Spleen (tissue), 11 donors: ENCODE results near the gene SLC26A6. TPM values are rescaled to one million over a fixed set of nuclear protein-coding genes. Genes with fewer than 3 reads are reported as not detected.

Source experiments
- DNase-seq: peaks from one replicate; pipeline ENCODE4 v3.0.0-alpha.2; 2020
- H3K27ac ChIP-seq, 8 donors: fragments of 200-600 bp; sonication (generic) in 7 of 8; 1 replicate in 4 of 8; 2 replicates in 4 of 8; pipeline versions ENCODE4 v1.5.0 to v1.8.0; 2016 to 2021; ENCODE audit warnings: inconsistent platforms in 4 of 8, mild to moderate bottlenecking in 4 of 8, moderate library complexity in 1 of 8
- H3K27me3 ChIP-seq, 7 donors: fragments of 200-600 bp; sonication (generic) in 6 of 7; replicated peaks in 1 of 7; 1 replicate in 4 of 7; 2 replicates in 3 of 7; pipeline versions ENCODE4 v1.5.0 to v1.8.0; 2016 to 2021; ENCODE audit warnings: inconsistent platforms in 3 of 7, mild to moderate bottlenecking in 1 of 7
- H3K36me3 ChIP-seq, 6 donors: fragments of 200-600 bp; sonication (generic) in 5 of 6; 1 replicate in 4 of 6; 2 replicates in 2 of 6; pipeline versions ENCODE4 v1.5.0 to v1.8.0; 2016 to 2021; ENCODE audit warnings: inconsistent platforms in 2 of 6
- H3K4me1 ChIP-seq, 6 donors: fragments of 200-600 bp; sonication (generic) in 5 of 6; 1 replicate in 3 of 6; 2 replicates in 3 of 6; pipeline versions ENCODE4 v1.5.0 to v1.8.0; 2016 to 2021; ENCODE audit warnings: inconsistent platforms in 3 of 6
- H3K4me3 ChIP-seq, 8 donors: fragments of 200-600 bp; sonication (generic) in 7 of 8; 1 replicate in 4 of 8; 2 replicates in 4 of 8; pipeline versions ENCODE4 v1.5.0 to v1.8.0; 2016 to 2021; ENCODE audit warnings: inconsistent platforms in 4 of 8, mild to moderate bottlenecking in 4 of 8, moderate library complexity in 2 of 8
- H3K9me3 ChIP-seq, 8 donors: fragments of 200-600 bp; sonication (generic) in 7 of 8; 1 replicate in 4 of 8; 2 replicates in 4 of 8; pipeline versions ENCODE4 v1.5.0 to v1.8.0; 2016 to 2021; ENCODE audit warnings: inconsistent platforms in 4 of 8
- POLR2A ChIP-seq, 3 donors: fragments of 450-650 bp; IDR thresholded peaks; one replicate each; pipeline ENCODE4 v1.5.1; 2017; ENCODE audit warnings: antibody characterized with exemption in 3 of 3, mild to moderate bottlenecking in 1 of 3
- POLR2AphosphoS5 ChIP-seq, 3 donors: sonication (generic); formaldehyde crosslinking; IDR thresholded peaks; one replicate each; pipeline ENCODE4 v1.5.1; 2017; ENCODE audit warnings: antibody characterized with exemption in 3 of 3
- WGBS, 5 donors: extraction: QIAGEN DNeasy Blood & Tissue Kit in 3 of 5; methylation state at CpG; one replicate each; pipeline versions ENCODE4 v1.1.5 to v1.1.7; 2013 to 2018; 5-methylcytosine and 5-hydroxymethylcytosine counted together
- intact Hi-C: fragments of 100-400 bp; cut with DNase I; formaldehyde crosslinking; loops from one replicate; pipeline ENCODE4 v1.15.0; 2023; ENCODE audit warnings: low total_unique reads
- polyA plus RNA-seq, 3 donors: library from polyadenylated mRNA; stranded (reverse); fragments of 200-250 nt; gene quantifications; one replicate each; pipeline ENCODE4 v1.2.1, GENCODE V29; 2013
- total RNA-seq, 7 donors: library from RNA; depleted of rRNA in 3 of 7; stranded (reverse); fragments of >200 nt in 3 of 7; fragmentation: NEBNext Ultra II Directional in 4 of 7; extraction: Animal tissue kit (Norgen Biotek cat#: 25700) in 4 of 7; gene quantifications; one replicate each; pipeline versions ENCODE4 v1.1.0 to v1.2.1, GENCODE V29; 2016 to 2021
- TF ChIP-seq, protein P1 (sequence below), 11 experiments: fragments of 200-600 bp in 7 of 11; fragments of 450-650 bp in 4 of 11; sonication (generic) in 4 of 11; IDR thresholded peaks in 8 of 11; conservative IDR thresholded peaks in 3 of 11; 1 replicate in 7 of 11; 2 replicates in 4 of 11; pipeline versions ENCODE4 v1.4.0 to v1.8.0; 2016 to 2021; ENCODE audit warnings: antibody characterized with exemption in 11 of 11, inconsistent platforms in 4 of 11, mild to moderate bottlenecking in 1 of 11
- donor health status: healthy with polysubstance abuse.
- donor health status: DM: no; HTN: no; CAD: no; lungs with moderate emphysema.
- donor health status: DM: no; HTN: no; CAD: no.
- donor health status: Bipolar disorder and iron deficiency.
- donor health status: healthy.
- donor health status: DM: no; HTN: no; CAD: no.
- donor health status: DM: yes; HTN: yes; CAD: no.

The SLC26A6 gene
- total and polyA plus RNA-seq, 10 donors: 8.5 to 59.7 (median 22.1) TPM

DNA sequence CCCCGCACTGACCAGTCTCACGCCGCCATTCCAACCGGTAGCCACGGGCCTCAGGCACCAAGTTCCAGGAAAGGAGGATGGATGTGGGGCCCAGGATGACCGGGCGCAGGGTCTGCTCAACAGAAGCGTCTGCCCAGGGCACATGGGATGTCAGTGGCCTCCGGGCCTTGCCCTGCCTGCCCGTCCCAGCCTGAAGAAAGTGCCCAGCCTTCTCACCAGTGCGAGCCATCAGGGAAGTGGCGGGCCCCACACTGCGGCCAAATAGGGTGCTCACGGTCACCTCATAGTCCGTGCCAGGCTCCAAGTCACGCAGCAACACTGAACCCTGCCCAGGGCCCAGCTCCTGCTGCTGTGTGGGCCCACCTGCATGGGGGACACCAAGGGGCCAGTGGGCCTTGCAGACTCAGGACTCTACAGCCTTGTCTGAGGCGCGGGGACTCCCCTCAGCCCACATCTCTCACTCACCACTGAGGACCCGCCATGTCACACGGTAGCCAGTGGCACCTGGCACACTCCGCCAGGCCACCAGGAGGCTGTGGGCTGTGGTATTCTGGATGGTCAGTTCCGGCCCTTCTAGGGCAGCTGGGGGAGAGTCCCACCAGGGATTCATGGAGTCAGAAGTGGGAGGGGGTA lies 43.3 kb downstream of the SLC26A6 start:
- no peak overlapping the region for H3K4me3 ChIP-seq
- intact Hi-C loops: no loop called here
- H3K9me3 ChIP-seq: no peaks in the 10 kb centered on the region
- TF ChIP-seq, protein P1, sequence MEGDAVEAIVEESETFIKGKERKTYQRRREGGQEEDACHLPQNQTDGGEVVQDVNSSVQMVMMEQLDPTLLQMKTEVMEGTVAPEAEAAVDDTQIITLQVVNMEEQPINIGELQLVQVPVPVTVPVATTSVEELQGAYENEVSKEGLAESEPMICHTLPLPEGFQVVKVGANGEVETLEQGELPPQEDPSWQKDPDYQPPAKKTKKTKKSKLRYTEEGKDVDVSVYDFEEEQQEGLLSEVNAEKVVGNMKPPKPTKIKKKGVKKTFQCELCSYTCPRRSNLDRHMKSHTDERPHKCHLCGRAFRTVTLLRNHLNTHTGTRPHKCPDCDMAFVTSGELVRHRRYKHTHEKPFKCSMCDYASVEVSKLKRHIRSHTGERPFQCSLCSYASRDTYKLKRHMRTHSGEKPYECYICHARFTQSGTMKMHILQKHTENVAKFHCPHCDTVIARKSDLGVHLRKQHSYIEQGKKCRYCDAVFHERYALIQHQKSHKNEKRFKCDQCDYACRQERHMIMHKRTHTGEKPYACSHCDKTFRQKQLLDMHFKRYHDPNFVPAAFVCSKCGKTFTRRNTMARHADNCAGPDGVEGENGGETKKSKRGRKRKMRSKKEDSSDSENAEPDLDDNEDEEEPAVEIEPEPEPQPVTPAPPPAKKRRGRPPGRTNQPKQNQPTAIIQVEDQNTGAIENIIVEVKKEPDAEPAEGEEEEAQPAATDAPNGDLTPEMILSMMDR (IDR thresholded peaks at IDR 0.05 in 8 of 11, conservative IDR thresholded peaks at IDR 0.05 in 3 of 11): no peak
- TF ChIP-seq POLR2A (IDR thresholded peaks at IDR 0.05) (no peak), POLR2AphosphoS5 (IDR thresholded peaks at IDR 0.05) (no peak)
- no peak for DNase-seq
- no peak overlapping the region for H3K27ac ChIP-seq
- H3K27me3 ChIP-seq: peaks cover 0 to 76% (median 19%) of the 10 kb centered on the region in 7 donors
- H3K4me1 ChIP-seq: peaks cover 0 to 35% (median 17%) of the 10 kb centered on the region in 6 donors
- WGBS, 5 donors: 80 to 94% (median 86%) methylated on average over 6 to 22 of the region's 22 CpGs
- peaks cover 0 to 12% (median under 1%) of the 10 kb centered on the region in 6 donors for H3K36me3 ChIP-seq

DNA sequence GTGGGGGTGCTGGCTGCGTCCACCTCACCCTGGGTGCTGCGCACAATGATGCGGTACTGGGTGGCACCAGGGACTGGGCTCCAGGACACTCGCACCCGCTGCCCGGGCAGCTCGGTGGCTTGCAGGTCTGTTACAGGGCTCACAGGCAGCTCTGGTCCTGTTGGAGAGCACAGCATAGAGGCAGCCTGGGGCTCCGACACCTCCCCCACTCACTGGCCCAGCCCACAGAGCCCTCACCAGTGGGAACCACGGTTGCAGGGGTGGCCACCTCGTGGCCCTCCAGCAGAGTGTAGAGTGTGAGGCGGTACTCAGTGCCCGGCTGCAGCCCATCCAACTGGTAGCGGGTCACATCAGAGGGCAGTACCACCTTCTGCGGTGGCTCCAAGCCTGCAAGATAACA lies 43.8 kb downstream of the SLC26A6 start:
- Histone ChIP-seq H3K9me3 (no peaks in the 10 kb centered on the region), H3K27ac (no peak overlapping the region), H3K27me3 (peaks cover 0 to 76% (median 19%) of the 10 kb centered on the region in 7 donors), H3K36me3 (peaks cover 0 to 13% (median 0%) of the 10 kb centered on the region in 6 donors), H3K4me1 (peaks cover 0 to 29% (median 15%) of the 10 kb centered on the region in 6 donors), H3K4me3 (no peak overlapping the region)
- TF ChIP-seq, protein P1 (IDR thresholded peaks at IDR 0.05 in 8 of 11, conservative IDR thresholded peaks at IDR 0.05 in 3 of 11): no peak
- TF ChIP-seq POLR2AphosphoS5 (IDR thresholded peaks at IDR 0.05): no peak
- TF ChIP-seq POLR2A (IDR thresholded peaks at IDR 0.05): no peak
- 85 to 92% (median 86%) methylated on average over 7 to 14 of the region's 14 CpGs for WGBS, 5 donors
- intact Hi-C loops: no loop called here
- no peak for DNase-seq

DNA sequence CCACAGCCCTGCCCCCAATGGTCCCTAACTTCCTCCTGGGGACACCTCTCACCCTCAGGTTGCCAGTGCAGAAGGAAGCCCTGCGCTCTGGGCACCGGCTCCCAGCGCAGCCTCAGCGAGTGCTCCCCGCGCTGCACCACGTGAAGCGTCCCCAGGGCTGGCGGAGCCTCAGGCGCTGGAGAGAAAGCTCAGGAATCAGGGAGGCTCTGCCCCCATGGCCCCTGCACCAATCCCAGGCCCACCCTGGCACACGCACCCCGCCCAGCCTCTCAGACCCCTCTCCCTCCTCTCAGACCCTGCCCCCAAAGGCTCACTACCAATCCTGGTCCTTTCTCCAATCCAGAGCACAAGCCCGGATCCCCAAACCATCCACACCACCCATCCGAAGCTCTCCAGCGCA lies 47.0 kb downstream of the SLC26A6 start:
- 52 to 76% (median 58%) methylated on average over 15 of the region's 15 CpGs for WGBS, 5 donors
- Histone ChIP-seq H3K36me3 (peaks cover 0 to 27% (median 0%) of the 10 kb centered on the region in 6 donors), H3K27me3 (peaks cover 0 to 47% (median 3%) of the 10 kb centered on the region in 7 donors), H3K27ac (no peak overlapping the region), H3K4me1 (no peaks in the 10 kb centered on the region), H3K4me3 (no peak overlapping the region), H3K9me3 (no peaks in the 10 kb centered on the region)
- no peak for TF ChIP-seq POLR2AphosphoS5 (IDR thresholded peaks at IDR 0.05)
- TF ChIP-seq POLR2A (IDR thresholded peaks at IDR 0.05): no peak
- TF ChIP-seq, protein P1 (IDR thresholded peaks at IDR 0.05 in 8 of 11, conservative IDR thresholded peaks at IDR 0.05 in 3 of 11): no peak
- intact Hi-C loops: no loop called here
- DNase-seq: no peak

DNA sequence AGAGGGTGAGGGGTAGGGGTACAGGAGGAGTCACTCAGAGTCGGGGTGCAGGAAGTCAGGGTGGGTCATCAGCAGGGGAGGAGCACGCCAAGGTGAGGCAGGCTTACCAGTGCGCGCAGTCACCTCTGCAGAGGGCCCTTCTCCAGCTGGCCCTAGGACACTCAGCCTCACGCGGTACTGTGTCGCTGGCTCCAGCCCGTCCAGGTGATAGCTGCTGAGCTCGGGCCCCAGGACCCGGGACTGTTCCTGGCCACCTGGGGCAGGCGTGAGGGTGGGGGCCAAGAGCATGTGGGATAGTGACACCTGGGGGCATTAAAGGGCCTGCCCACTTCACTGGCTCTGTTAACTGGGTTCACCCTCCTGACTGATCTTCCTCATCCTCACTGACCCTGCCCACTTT lies 47.6 kb downstream of the SLC26A6 start:
- intact Hi-C loops: no loop called here
- 70 to 89% (median 78%) methylated on average over 4 to 11 of the region's 11 CpGs for WGBS, 5 donors
- H3K4me1 ChIP-seq: no peaks in the 10 kb centered on the region
- peaks cover 0 to 27% (median 0%) of the 10 kb centered on the region in 6 donors for H3K36me3 ChIP-seq
- no peaks in the 10 kb centered on the region for H3K9me3 ChIP-seq
- H3K4me3 ChIP-seq: no peak overlapping the region
- H3K27me3 ChIP-seq: peaks cover 0 to 42% (median 3%) of the 10 kb centered on the region in 7 donors
- no peak overlapping the region for H3K27ac ChIP-seq
- no peak for DNase-seq
- TF ChIP-seq, protein P1 (IDR thresholded peaks at IDR 0.05 in 8 of 11, conservative IDR thresholded peaks at IDR 0.05 in 3 of 11): no peak
- TF ChIP-seq POLR2A (IDR thresholded peaks at IDR 0.05): no peak
- TF ChIP-seq POLR2AphosphoS5 (IDR thresholded peaks at IDR 0.05): no peak
